ENCODE results near the gene DLGAP5.

DLGAP5 gene

GRCh38 chr14:55105991-55106390 lies 85.4 kb downstream of the DLGAP5 start:
- DNase-seq (ENCODE audit: low read depth): no peak
- TF ChIP-seq, protein P1, sequence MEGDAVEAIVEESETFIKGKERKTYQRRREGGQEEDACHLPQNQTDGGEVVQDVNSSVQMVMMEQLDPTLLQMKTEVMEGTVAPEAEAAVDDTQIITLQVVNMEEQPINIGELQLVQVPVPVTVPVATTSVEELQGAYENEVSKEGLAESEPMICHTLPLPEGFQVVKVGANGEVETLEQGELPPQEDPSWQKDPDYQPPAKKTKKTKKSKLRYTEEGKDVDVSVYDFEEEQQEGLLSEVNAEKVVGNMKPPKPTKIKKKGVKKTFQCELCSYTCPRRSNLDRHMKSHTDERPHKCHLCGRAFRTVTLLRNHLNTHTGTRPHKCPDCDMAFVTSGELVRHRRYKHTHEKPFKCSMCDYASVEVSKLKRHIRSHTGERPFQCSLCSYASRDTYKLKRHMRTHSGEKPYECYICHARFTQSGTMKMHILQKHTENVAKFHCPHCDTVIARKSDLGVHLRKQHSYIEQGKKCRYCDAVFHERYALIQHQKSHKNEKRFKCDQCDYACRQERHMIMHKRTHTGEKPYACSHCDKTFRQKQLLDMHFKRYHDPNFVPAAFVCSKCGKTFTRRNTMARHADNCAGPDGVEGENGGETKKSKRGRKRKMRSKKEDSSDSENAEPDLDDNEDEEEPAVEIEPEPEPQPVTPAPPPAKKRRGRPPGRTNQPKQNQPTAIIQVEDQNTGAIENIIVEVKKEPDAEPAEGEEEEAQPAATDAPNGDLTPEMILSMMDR (IDR thresholded peaks at IDR 0.05; ENCODE audit: insufficient read depth, low read depth, low read length, missing control alignments): no peak
- no peak overlapping the region for H3K4me3 ChIP-seq (ENCODE audit: low read depth, low read length)

- TF ChIP-seq, protein P1 (IDR thresholded peaks at IDR 0.05; ENCODE audit: insufficient read depth, low read depth, low read length, missing control alignments): no peak
- H3K4me3 ChIP-seq (ENCODE audit: low read depth, low read length): peak overlapping the region; percentile 35
- DNase-seq (ENCODE audit: low read depth): peak; percentile 54
These were observed 87.1 kb downstream of the DLGAP5 start for GRCh38 chr14:55103971-55104954.

GRCh38 chr14:55103005-55103640 lies 88.3 kb downstream of the DLGAP5 start:
- TF ChIP-seq, protein P1 (IDR thresholded peaks at IDR 0.05; ENCODE audit: insufficient read depth, low read depth, low read length, missing control alignments): no peak
- peak overlapping the region; percentile 35 for H3K4me3 ChIP-seq (ENCODE audit: low read depth, low read length)
- DNase-seq (ENCODE audit: low read depth): peak; percentile 92

- peak overlapping the region; percentile 35 for H3K4me3 ChIP-seq (ENCODE audit: low read depth, low read length)
- TF ChIP-seq, protein P1 (IDR thresholded peaks at IDR 0.05; ENCODE audit: insufficient read depth, low read depth, low read length, missing control alignments): no peak
- peak; percentile 96 for DNase-seq (ENCODE audit: low read depth)
These were observed 89.2 kb downstream of the DLGAP5 start for GRCh38 chr14:55102141-55102621.

GRCh38 chr14:55101698-55102097 lies 89.7 kb downstream of the DLGAP5 start:
- H3K4me3 ChIP-seq (ENCODE audit: low read depth, low read length): no peak overlapping the region
- TF ChIP-seq, protein P1 (IDR thresholded peaks at IDR 0.05; ENCODE audit: insufficient read depth, low read depth, low read length, missing control alignments): no peak
- no peak for DNase-seq (ENCODE audit: low read depth)

GRCh38 chr14:55099756-55100155 lies 91.6 kb downstream of the DLGAP5 start:
- no peak overlapping the region for H3K4me3 ChIP-seq (ENCODE audit: low read depth, low read length)
- TF ChIP-seq, protein P1 (IDR thresholded peaks at IDR 0.05; ENCODE audit: insufficient read depth, low read depth, low read length, missing control alignments): no peak
- no peak for DNase-seq (ENCODE audit: low read depth)
